HepG2 (cell line): ENCODE data around the gene ACOXL. TPM values are rescaled to one million over a fixed set of nuclear protein-coding genes. Genes with fewer than 3 reads are reported as not detected.

Experiments used
- ATAC-seq: fragments of 200-7000 bp; cut with Tn5 transposase; 3 replicates; pipeline ENCODE4 v1.9.1; 2020; ENCODE audit warnings: mild to moderate bottlenecking, moderate library complexity
- BruUV-seq: library from RNA; stranded (reverse); fragments of 400-500 nt; replicated peaks from 2 replicates; lab custom pipeline; 2021; lab: Mats Ljungman, UMichigan
- CTCF ChIA-PET: fragments of 300-600 bp; formaldehyde crosslinking; extraction: SDS; loops from one replicate; lab custom pipeline; 2021; ENCODE audit warnings: low total read pairs, inconsistent platforms, low intra/inter-chr PET ratio; lab: Yijun Ruan, JAX
- POLR2A ChIA-PET: fragments of 350-600 bp; sonication (Branson Sonifier 250); formaldehyde crosslinking; loops from one replicate; lab custom pipeline; 2020; ENCODE audit warnings: antibody characterized with exemption, inconsistent platforms; lab: Yijun Ruan, JAX
- DNase-seq: peaks from one replicate; pipeline ENCODE4 v3.0.0-alpha.2; 2015; ENCODE audit warnings: low spot score
- FAIRE-seq: peaks from 3 replicates; lab custom pipeline; 2011; peaks lifted over from hg19 to GRCh38; lab: Jason Lieb, UNC
- H2AFZ ChIP-seq: one replicate; pipeline ENCODE4 v1.6.1; 2011; ENCODE audit warnings: low read length, inconsistent platforms
- H3K27ac ChIP-seq: fragments of 300-600 bp; 3 replicates; pipeline ENCODE4 v1.8.0; 2011; ENCODE audit warnings: mixed run types, mild to moderate bottlenecking, mixed read lengths, low read length, inconsistent platforms; ENCODE audit not compliant: insufficient read depth; ENCODE audit errors: extremely low read length
- H3K27me3 ChIP-seq, 2 experiments: fragments of 200-600 bp in 1 of 2; 2 replicates in 1 of 2; 3 replicates in 1 of 2; pipeline versions ENCODE4 v1.6.0 to v1.8.0; 2011; ENCODE audit warnings: low read length in 2 of 2, mild to moderate bottlenecking in 2 of 2, moderate library complexity in 2 of 2, inconsistent platforms in 1 of 2; ENCODE audit not compliant: insufficient read depth in 2 of 2, control insufficient read depth in 1 of 2
- H3K36me3 ChIP-seq, 2 experiments: fragments of 200-600 bp in 1 of 2; replicated peaks in 1 of 2; 2 replicates in 1 of 2; 3 replicates in 1 of 2; pipeline versions ENCODE4 v1.5.1 to v1.8.0; 2011; ENCODE audit warnings: low read length in 2 of 2, inconsistent platforms in 1 of 2; ENCODE audit not compliant: insufficient read depth in 2 of 2, control insufficient read depth in 1 of 2
- H3K4me1 ChIP-seq: 2 replicates; pipeline ENCODE4 v1.5.1; 2012; ENCODE audit warnings: low read length, inconsistent platforms; ENCODE audit not compliant: insufficient read depth
- H3K4me2 ChIP-seq: 2 replicates; pipeline ENCODE4 v1.6.0; 2011; ENCODE audit warnings: low read depth, low read length, inconsistent platforms
- H3K4me3 ChIP-seq, 3 experiments: fragments of 200-600 bp in 1 of 3; sonication (generic), shearing (Covaris generic) in 1 of 3; replicated peaks in 1 of 3; 2 replicates each; pipeline ENCODE4 v1.5.1; 2011 to 2016; ENCODE audit warnings: low read length in 3 of 3, inconsistent platforms in 2 of 3, low read depth in 2 of 3, mild to moderate bottlenecking in 2 of 3, control low read depth in 1 of 3, mixed read lengths in 1 of 3; ENCODE audit not compliant: insufficient read depth in 1 of 3
- H3K79me2 ChIP-seq: one replicate; pipeline ENCODE4 v1.6.1; 2011; ENCODE audit warnings: low read length, inconsistent platforms; ENCODE audit not compliant: insufficient read depth
- H3K9ac ChIP-seq: 2 replicates; pipeline ENCODE4 v1.6.0; 2011; ENCODE audit warnings: mild to moderate bottlenecking, low read depth, low read length, inconsistent platforms; ENCODE audit not compliant: insufficient read depth
- H3K9me3 ChIP-seq: 2 replicates; pipeline ENCODE4 v1.5.1; 2012; ENCODE audit warnings: mild to moderate bottlenecking, low read length
- H4K20me1 ChIP-seq: 2 replicates; pipeline ENCODE4 v1.6.0; 2011; ENCODE audit warnings: inconsistent platforms, mild to moderate bottlenecking, low read length, moderate library complexity; ENCODE audit not compliant: insufficient read depth
- CENPBD1 ChIP-seq: sonication (generic); formaldehyde crosslinking; IDR thresholded peaks from 2 replicates; pipeline ENCODE4 v1.8.0; 2022; ENCODE audit warnings: missing genetic modification reagents, low read depth, mild to moderate bottlenecking, borderline replicate concordance
- DMAP1 ChIP-seq: IDR thresholded peaks from 2 replicates; pipeline ENCODE4 v1.6.1; 2016
- MAFF ChIP-seq: IDR thresholded peaks from 2 replicates; pipeline ENCODE4 v1.6.1; 2011; ENCODE audit warnings: low read depth, low read length, improper control_type of control experiment
- MAFK ChIP-seq, 2 experiments: IDR thresholded peaks in 1 of 2; conservative IDR thresholded peaks in 1 of 2; 2 replicates each; pipeline ENCODE4 v1.6.1; 2011; ENCODE audit warnings: improper control_type of control experiment in 2 of 2, low read length in 2 of 2
- PHF8 ChIP-seq: sonication (generic); formaldehyde crosslinking; IDR thresholded peaks from 2 replicates; pipeline ENCODE4 v1.5.0; 2020; ENCODE audit warnings: missing genetic modification reagents
- PRDM10 ChIP-seq: sonication (generic); formaldehyde crosslinking; IDR thresholded peaks from 2 replicates; pipeline ENCODE4 v1.4.0; 2020; ENCODE audit warnings: low read depth, missing genetic modification reagents
- STAG1 ChIP-seq: sonication (generic); formaldehyde crosslinking; IDR thresholded peaks from 2 replicates; pipeline ENCODE4 v1.4.0; 2020; ENCODE audit warnings: missing genetic modification reagents
- STAT5B ChIP-seq: sonication (generic); formaldehyde crosslinking; IDR thresholded peaks from 2 replicates; pipeline ENCODE4 v1.4.0; 2020; ENCODE audit warnings: missing genetic modification reagents
- TP53 ChIP-seq: sonication (generic); formaldehyde crosslinking; conservative IDR thresholded peaks from 2 replicates; pipeline ENCODE4 v1.4.0; 2020; ENCODE audit warnings: missing genetic modification reagents
- ZFYVE20 ChIP-seq: sonication (generic); formaldehyde crosslinking; IDR thresholded peaks from 2 replicates; pipeline ENCODE4 v1.8.0; 2023; ENCODE audit warnings: low read depth, mild to moderate bottlenecking, moderate library complexity, missing genetic modification reagents, borderline replicate concordance
- ZNF296 ChIP-seq: sonication (generic); formaldehyde crosslinking; conservative IDR thresholded peaks from 2 replicates; pipeline ENCODE4 v1.5.0; 2020; ENCODE audit warnings: mild to moderate bottlenecking, missing genetic modification reagents
- ZNF775 ChIP-seq: sonication (generic); formaldehyde crosslinking; IDR thresholded peaks from 2 replicates; pipeline ENCODE4 v1.4.0; 2020; ENCODE audit warnings: missing genetic modification reagents, mild to moderate bottlenecking, moderate library complexity, borderline replicate concordance
- WGBS: methylation state at CpG from one replicate; pipeline ENCODE4 v1.1.6; 2017; ENCODE audit warnings: low lambda C conversion rate; 5-methylcytosine and 5-hydroxymethylcytosine counted together
- in situ Hi-C: cut with HindIII; loops from 2 replicates; pipeline ENCODE4 v1.10.0; 2017; ENCODE audit warnings: low pct_unique_long_range_greater_than_20kb; ENCODE audit not compliant: extremely low pct_ligation_motif_present
- intact Hi-C: fragments of 100-400 bp; cut with micrococcal nuclease; formaldehyde crosslinking; loops from one replicate; pipeline ENCODE4 v1.10.0; 2022; ENCODE audit not compliant: unreplicated experiment
- polyA plus RNA-seq, 8 experiments: library from polyadenylated mRNA; depleted of rRNA in 3 of 8; stranded (reverse) in 7 of 8; unstranded in 1 of 8; fragments of >200 nt; fragmentation: Illumina TruSeq in 4 of 8; extraction: Trizol in 4 of 8; gene quantifications; 2 replicates each; pipeline versions ENCODE4 v1.2.1 to v1.2.3, GENCODE V29; 2011 to 2016; ENCODE audit warnings: low read depth in 4 of 8, missing spikeins in 1 of 8, mixed read lengths in 1 of 8; ENCODE audit not compliant: insufficient read depth in 1 of 8
- total RNA-seq, 5 experiments: library from RNA; depleted of rRNA; stranded (reverse); fragments of >200 nt; fragmentation: Illumina TruSeq; extraction: Trizol; gene quantifications; 2 replicates each; pipeline ENCODE4 v1.2.3, GENCODE V29; 2016; ENCODE audit warnings: low read depth in 1 of 5
- TF ChIP-seq, protein P1 (sequence below): IDR thresholded peaks from 2 replicates; pipeline ENCODE4 v1.6.1; 2012; ENCODE audit warnings: inconsistent platforms
- TF ChIP-seq, protein P2 (sequence below): sonication (generic); formaldehyde crosslinking; IDR thresholded peaks from 2 replicates; pipeline ENCODE4 v1.4.0; 2020; ENCODE audit warnings: missing genetic modification reagents

Gene ACOXL
- total and polyA plus RNA-seq, 2 of the 13 experiments (the other 11 are each of a cell fraction or from before 2014, with no cell fraction given) = not detected

GRCh38 chr2:111068435-111069058, 336.2 kb downstream of the ACOXL start:
- POLR2A ChIA-PET = no interaction called here
- Histone ChIP-seq H3K4me2 (no peak overlapping the region), H4K20me1 (no peaks in the 10 kb centered on the region), H3K79me2 (no peaks in the 10 kb centered on the region)
- ATAC-seq (no peak), FAIRE-seq (no peak)
- in situ Hi-C loops = no loop called here
- BruUV-seq = no TSS peak
- peak; percentile 63 for TF ChIP-seq MAFF
- no peak for TF ChIP-seq ZNF775 (CRISPR knock-in tag)
- peak; percentile 70 to 78 for TF ChIP-seq MAFK (conservative IDR thresholded peaks at IDR 0.05 in 1 of 2, IDR thresholded peaks at IDR 0.05 in 1 of 2; ENCODE audit: low read length in 2 of 2)
- TF ChIP-seq, all 625 proteins: peak for 2
- no peaks in the 10 kb centered on the region for H3K4me1 ChIP-seq
- peaks cover 0 to 23% of the 10 kb centered on the region in 2 experiments; a peak in 1 of 5 replicates for H3K27me3 ChIP-seq
- intact Hi-C loops = no loop called here
- 12% methylated on average over 4 of the region's 4 CpGs for WGBS
- H3K9ac ChIP-seq = no peak overlapping the region
- H3K9me3 ChIP-seq = peaks cover under 1% of the 10 kb centered on the region; the same call in 1 of the 2 replicates
- H3K36me3 ChIP-seq = no peaks in the 10 kb centered on the region
- H2AFZ ChIP-seq = no peak overlapping the region
- DNase-seq = no peak
- no peak overlapping the region for H3K4me3 ChIP-seq
- CTCF ChIA-PET = no interaction called here
- no peak overlapping the region for H3K27ac ChIP-seq

- H3K4me1 ChIP-seq = no peaks in the 10 kb centered on the region
- H3K27ac ChIP-seq = no peak overlapping the region
- FAIRE-seq = no peak
- peaks cover 12% of the 10 kb centered on the region; the same call in 1 of the 2 replicates for H3K9me3 ChIP-seq
- DNase-seq = no peak
- WGBS = 55% methylated on average over 3 of the region's 3 CpGs
- ATAC-seq = peak; percentile 65
- ChIA-PET CTCF (no interaction called here), POLR2A (no interaction called here)
- H4K20me1 ChIP-seq = no peaks in the 10 kb centered on the region
- intact Hi-C loops = no loop called here
- peaks cover 0 to 23% of the 10 kb centered on the region in 2 experiments; a peak in 1 of 5 replicates for H3K27me3 ChIP-seq
- H3K4me2 ChIP-seq = no peak overlapping the region
- no peak overlapping the region for H3K9ac ChIP-seq
- H3K36me3 ChIP-seq = no peaks in the 10 kb centered on the region
- no peak overlapping the region for H3K4me3 ChIP-seq
- BruUV-seq = no TSS peak
- H3K79me2 ChIP-seq = no peaks in the 10 kb centered on the region
- no peak overlapping the region for H2AFZ ChIP-seq
- in situ Hi-C loops = no loop called here
- TF ChIP-seq STAG1 (CRISPR knock-in tag) (peak; percentile 29), DMAP1 (CRISPR knock-in tag) (no peak), STAT5B (no peak), PHF8 (no peak), ZNF296 (CRISPR knock-in tag) (no peak), PRDM10 (no peak), ZFYVE20 (CRISPR knock-in tag) (no peak), ZNF775 (CRISPR knock-in tag) (no peak), CENPBD1 (CRISPR knock-in tag) (no peak), TP53 (CRISPR knock-in tag) (no peak)
- TF ChIP-seq, protein P1, sequence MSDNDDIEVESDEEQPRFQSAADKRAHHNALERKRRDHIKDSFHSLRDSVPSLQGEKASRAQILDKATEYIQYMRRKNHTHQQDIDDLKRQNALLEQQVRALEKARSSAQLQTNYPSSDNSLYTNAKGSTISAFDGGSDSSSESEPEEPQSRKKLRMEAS = no peak
- TF ChIP-seq, protein P2, sequence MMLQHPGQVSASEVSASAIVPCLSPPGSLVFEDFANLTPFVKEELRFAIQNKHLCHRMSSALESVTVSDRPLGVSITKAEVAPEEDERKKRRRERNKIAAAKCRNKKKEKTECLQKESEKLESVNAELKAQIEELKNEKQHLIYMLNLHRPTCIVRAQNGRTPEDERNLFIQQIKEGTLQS (CRISPR knock-in tag) = no peak
Measured at GRCh38 chr2:111069722-111070121, 337.3 kb downstream of the ACOXL start.
